ENCODE results near the gene LMX1A. TPM values are rescaled to one million over a fixed set of nuclear protein-coding genes. Genes with fewer than 3 reads are reported as not detected.

LMX1A gene
- total RNA-seq, 2 experiments from 2014 or later = not detected

- Mint-ChIP-seq H3K27me3 (no peaks in the 10 kb centered on the region), H3K9me3 (no peaks in the 10 kb centered on the region), H3K27ac (no peak overlapping the region), H3K4me3 (no peak overlapping the region), H3K36me3 (ENCODE audit: low read depth) (no peaks in the 10 kb centered on the region), H3K4me1 (ENCODE audit: low read depth) (no peaks in the 10 kb centered on the region)
- TF ChIP-seq CTCF (IDR thresholded peaks at IDR 0.05) = no peak
- ChIA-PET POLR2A (no interaction called here), CTCF (no interaction called here)
- DNase-seq (no peak), ATAC-seq (no peak)
- intact Hi-C loops (cut with micrococcal nuclease) = no loop called here
These were observed 183.1 kb downstream of the LMX1A start for GRCh38 chr1:165173409-165173808.

GRCh38 chr1:165172666-165173065 is 183.8 kb downstream of the LMX1A start:
- H3K4me3 Mint-ChIP-seq = no peak overlapping the region
- TF ChIP-seq CTCF (IDR thresholded peaks at IDR 0.05) = no peak
- no peaks in the 10 kb centered on the region for H3K36me3 Mint-ChIP-seq (ENCODE audit: low read depth)
- intact Hi-C loops (cut with micrococcal nuclease) = no loop called here
- H3K9me3 Mint-ChIP-seq = no peaks in the 10 kb centered on the region
- no peak overlapping the region for H3K27ac Mint-ChIP-seq
- no peaks in the 10 kb centered on the region for H3K4me1 Mint-ChIP-seq (ENCODE audit: low read depth)
- CTCF ChIA-PET = no interaction called here
- ATAC-seq (no peak), DNase-seq (no peak)
- H3K27me3 Mint-ChIP-seq = no peaks in the 10 kb centered on the region
- POLR2A ChIA-PET = no interaction called here

- no peak for DNase-seq
- Mint-ChIP-seq H3K36me3 (ENCODE audit: low read depth) (no peaks in the 10 kb centered on the region), H3K9me3 (no peaks in the 10 kb centered on the region), H3K27me3 (no peaks in the 10 kb centered on the region), H3K4me3 (no peak overlapping the region), H3K4me1 (ENCODE audit: low read depth) (no peaks in the 10 kb centered on the region), H3K27ac (no peak overlapping the region)
- intact Hi-C loops (cut with micrococcal nuclease) = no loop called here
- ChIA-PET POLR2A (no interaction called here), CTCF (no interaction called here)
- ATAC-seq = no peak
- TF ChIP-seq CTCF (IDR thresholded peaks at IDR 0.05) = no peak
These were observed 186.8 kb downstream of the LMX1A start for GRCh38 chr1:165169729-165170128.

- H3K27me3 Mint-ChIP-seq = no peaks in the 10 kb centered on the region
- ATAC-seq (no peak), DNase-seq (no peak)
- H3K4me1 Mint-ChIP-seq (ENCODE audit: low read depth) = no peaks in the 10 kb centered on the region
- intact Hi-C loops (cut with micrococcal nuclease) = no loop called here
- POLR2A ChIA-PET = no interaction called here
- no peaks in the 10 kb centered on the region for H3K36me3 Mint-ChIP-seq (ENCODE audit: low read depth)
- H3K27ac Mint-ChIP-seq = no peak overlapping the region
- CTCF ChIA-PET = no interaction called here
- no peak overlapping the region for H3K4me3 Mint-ChIP-seq
- no peak for TF ChIP-seq CTCF (IDR thresholded peaks at IDR 0.05)
- no peaks in the 10 kb centered on the region for H3K9me3 Mint-ChIP-seq
These were observed 187.5 kb downstream of the LMX1A start for GRCh38 chr1:165169028-165169427.

GRCh38 chr1:165168467-165168866 is 188.0 kb downstream of the LMX1A start:
- Mint-ChIP-seq H3K27me3 (no peaks in the 10 kb centered on the region), H3K36me3 (ENCODE audit: low read depth) (no peaks in the 10 kb centered on the region), H3K4me3 (no peak overlapping the region), H3K27ac (no peak overlapping the region), H3K9me3 (no peaks in the 10 kb centered on the region), H3K4me1 (ENCODE audit: low read depth) (no peaks in the 10 kb centered on the region)
- no peak for DNase-seq
- ATAC-seq = no peak
- intact Hi-C loops (cut with micrococcal nuclease) = no loop called here
- CTCF ChIA-PET = no interaction called here
- TF ChIP-seq CTCF (IDR thresholded peaks at IDR 0.05) = no peak
- POLR2A ChIA-PET = no interaction called here

Data from activated CD8-positive, alpha-beta T cell treated with anti-CD3 and anti-CD28 coated beads for 36 hours (primary cell).